GM12864 (cell line): ENCODE data around the gene DHX57.
"Not testable (repeated sequence)": the region's sequence is repeated elsewhere in the genome, so short reads cannot be mapped to it uniquely, and the experiment has no call there.

Source experiments
- DNase-seq: peaks from one replicate; pipeline ENCODE4 v3.0.0-alpha.2; 2011; ENCODE audit warnings: low read depth
- H3K4me3 ChIP-seq: 2 replicates; pipeline ENCODE4 v1.5.1; 2011; ENCODE audit warnings: mild to moderate bottlenecking, low read depth, low read length, control low read depth
- CTCF ChIP-seq: IDR thresholded peaks from 2 replicates; pipeline ENCODE4 v1.5.1; 2011; ENCODE audit warnings: low read depth, mild to moderate bottlenecking, moderate library complexity, low read length, control low read depth, inconsistent platforms; ENCODE audit errors: missing control alignments

DHX57 gene

GRCh38 chr2:38806733-38807059 lies 69.0 kb downstream of the DHX57 start:
- DNase-seq, result no peak
- no peak for TF ChIP-seq CTCF
- H3K4me3 ChIP-seq, result no peak overlapping the region

GRCh38 chr2:38806015-38806732 lies 69.6 kb downstream of the DHX57 start:
- no peak overlapping the region for H3K4me3 ChIP-seq
- TF ChIP-seq CTCF, result no peak
- DNase-seq, result no peak

GRCh38 chr2:38797953-38798352 lies 77.8 kb downstream of the DHX57 start:
- DNase-seq, result no peak
- H3K4me3 ChIP-seq, result no peak overlapping the region
- no peak for TF ChIP-seq CTCF

- TF ChIP-seq CTCF, result no peak
- H3K4me3 ChIP-seq, result no peak overlapping the region
- no peak for DNase-seq
Observed at GRCh38 chr2:38797250-38797676, 78.5 kb downstream of the DHX57 start.

GRCh38 chr2:38795016-38795415 lies 80.7 kb downstream of the DHX57 start:
- H3K4me3 ChIP-seq, DNase-seq: not testable (repeated sequence)

- no peak for DNase-seq
- H3K4me3 ChIP-seq, result no peak overlapping the region
- TF ChIP-seq CTCF, result no peak
Observed at GRCh38 chr2:38794235-38794946, 81.3 kb downstream of the DHX57 start.

- no peak for TF ChIP-seq CTCF
- no peak overlapping the region for H3K4me3 ChIP-seq
- no peak for DNase-seq
Observed at GRCh38 chr2:38793511-38793910, 82.2 kb downstream of the DHX57 start.
